Panc1 (cell line): ENCODE results near the gene NUBP2. TPM values are rescaled to one million over a fixed set of nuclear protein-coding genes. Genes with fewer than 3 reads are reported as not detected.

Experiments
- ATAC-seq: fragments of 200-7000 bp; cut with Tn5 transposase; 2 replicates; pipeline ENCODE4 v1.9.1; 2020; ENCODE audit warnings: mild to moderate bottlenecking, moderate library complexity
- BruUV-seq: library from RNA; stranded (reverse); fragments of 400-500 nt; replicated peaks from 2 replicates; lab custom pipeline; 2021; lab: Mats Ljungman, UMichigan
- CTCF ChIA-PET: fragments of 300-600 bp; sonication (Branson Sonifier 250); formaldehyde crosslinking; loops from one replicate; lab custom pipeline; 2022; ENCODE audit warnings: antibody characterized with exemption; lab: Charles Lee
- POLR2A ChIA-PET: fragments of 300-600 bp; sonication (Branson Sonifier 250); formaldehyde crosslinking; loops from one replicate; lab custom pipeline; 2022; ENCODE audit warnings: antibody characterized with exemption; lab: Charles Lee
- DNase-seq: peaks from one replicate; pipeline ENCODE4 v3.0.0-alpha.2; 2010; ENCODE audit warnings: low read depth, low spot score
- H3K27ac ChIP-seq: 2 replicates; pipeline ENCODE4 v1.5.1; 2011; ENCODE audit warnings: mild to moderate bottlenecking, low read length, inconsistent platforms
- H3K27me3 ChIP-seq: fragments of 200-500 bp; sonication (Bioruptor generic); 2 replicates; pipeline ENCODE4 v1.6.0; 2014; ENCODE audit warnings: low read length, inconsistent platforms; ENCODE audit not compliant: control insufficient read depth, insufficient read depth
- H3K36me3 ChIP-seq: fragments of 200-500 bp; sonication (Bioruptor generic); 2 replicates; pipeline ENCODE4 v1.5.1; 2014; ENCODE audit warnings: inconsistent platforms, mild to moderate bottlenecking, low read length, moderate library complexity; ENCODE audit not compliant: control insufficient read depth, insufficient read depth
- H3K4me1 ChIP-seq: 2 replicates; pipeline ENCODE4 v1.5.1; 2011; ENCODE audit warnings: inconsistent platforms, mild to moderate bottlenecking, low read length, moderate library complexity; ENCODE audit not compliant: control insufficient read depth, insufficient read depth
- H3K4me3 ChIP-seq, 2 experiments: 2 replicates each; pipeline ENCODE4 v1.5.1; 2011 to 2012; ENCODE audit warnings: low read depth in 2 of 2, low read length in 2 of 2, mild to moderate bottlenecking in 2 of 2, inconsistent platforms in 1 of 2, moderate library complexity in 1 of 2
- H3K9me3 ChIP-seq: fragments of 200-500 bp; sonication (Bioruptor generic); 2 replicates; pipeline ENCODE4 v1.5.1; 2014; ENCODE audit warnings: low read depth, mild to moderate bottlenecking, inconsistent platforms, low read length, moderate library complexity; ENCODE audit not compliant: control insufficient read depth, insufficient read depth
- POLR2AphosphoS5 ChIP-seq: IDR thresholded peaks from 2 replicates; pipeline ENCODE4 v1.6.1; 2012; ENCODE audit warnings: mild to moderate bottlenecking, low read depth, low read length, moderate library complexity
- SIN3A ChIP-seq: IDR thresholded peaks from 2 replicates; pipeline ENCODE4 v1.6.1; 2012; ENCODE audit warnings: low read depth, mild to moderate bottlenecking, low read length, moderate library complexity, borderline replicate concordance; ENCODE audit not compliant: insufficient read depth
- TCF7L2 ChIP-seq: IDR thresholded peaks from 2 replicates; pipeline ENCODE4 v1.6.1; 2011; ENCODE audit warnings: mild to moderate bottlenecking, low read depth, low read length, inconsistent platforms
- in situ Hi-C: cut with HindIII; loops from 2 replicates; pipeline ENCODE4 v1.10.0; 2016; ENCODE audit warnings: low sequenced_read_pairs, low pct_unique_long_range_greater_than_20kb
- intact Hi-C: fragments of 100-400 bp; cut with micrococcal nuclease; formaldehyde crosslinking; loops from one replicate; pipeline ENCODE4 v1.10.0; 2022; ENCODE audit not compliant: unreplicated experiment
- total RNA-seq: library from RNA; stranded (reverse); gene quantifications from one replicate; pipeline ENCODE4 v1.2.1, GENCODE V29; 2021; ENCODE audit not compliant: unreplicated experiment
- TF ChIP-seq, protein P1 (sequence below): fragments of 450-650 bp; IDR thresholded peaks from 2 replicates; pipeline ENCODE4 v1.5.1; 2017; ENCODE audit warnings: mild to moderate bottlenecking
- TF ChIP-seq, protein P2 (sequence below), 2 experiments: IDR thresholded peaks; 2 replicates each; pipeline ENCODE4 v1.6.1; 2011 to 2012; ENCODE audit warnings: low read depth in 2 of 2, control low read depth in 1 of 2, low read length in 1 of 2, mild to moderate bottlenecking in 1 of 2, moderate library complexity in 1 of 2; ENCODE audit not compliant: insufficient read depth in 1 of 2

Gene NUBP2
- total RNA-seq, 1 experiment from 2014 or later, result 85.8 TPM

DNA sequence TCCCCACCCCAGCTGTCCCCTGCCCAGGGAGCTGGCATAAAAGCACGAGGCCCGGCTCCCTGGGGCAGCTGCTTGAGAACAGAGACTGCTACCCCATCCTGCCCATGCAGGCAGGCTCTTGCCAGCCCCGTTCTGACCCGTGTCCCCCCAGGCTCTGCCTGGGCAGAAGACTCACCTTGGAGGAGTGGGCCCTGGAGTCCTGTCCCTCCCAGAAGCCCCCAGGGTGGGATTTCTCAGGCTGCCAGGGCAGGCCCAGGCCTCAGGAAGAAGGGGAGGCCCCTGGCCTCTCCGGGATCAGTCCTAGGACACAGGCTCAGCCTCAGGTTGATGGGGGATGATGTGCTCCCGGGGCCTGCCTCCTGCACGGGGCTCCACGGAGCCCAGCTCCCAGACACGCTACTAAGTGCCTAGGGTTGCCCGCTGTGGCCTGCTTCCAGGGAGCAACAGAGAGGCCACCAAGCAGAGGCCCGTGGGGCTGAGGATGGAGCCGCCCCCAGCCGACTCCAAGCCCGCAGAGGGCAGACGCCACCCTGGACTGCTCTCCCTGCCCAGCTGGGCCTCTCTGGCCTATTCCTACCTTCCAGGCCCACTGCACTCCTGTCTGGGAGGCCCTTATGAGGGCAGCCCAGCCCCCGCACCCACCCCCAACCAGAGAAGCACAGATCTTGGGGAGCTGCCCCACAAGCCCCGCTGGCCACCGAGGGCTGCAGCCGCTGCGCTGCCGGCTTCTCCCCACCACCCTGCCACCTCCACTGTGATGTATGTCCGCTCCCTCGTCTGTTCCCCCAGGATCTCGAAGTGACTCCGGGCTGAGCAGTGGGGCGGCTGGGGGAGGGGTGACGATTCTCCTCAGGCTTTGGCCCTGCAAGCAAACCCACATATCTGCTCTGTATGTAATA is 13.1 kb upstream of the NUBP2 start:
- DNase-seq (no peak), ATAC-seq (peak; percentile 3)
- TF ChIP-seq POLR2AphosphoS5, result 0 out of 2 replicates have a peak, but pooled peaks have one; percentile 36
- TF ChIP-seq, protein P1, sequence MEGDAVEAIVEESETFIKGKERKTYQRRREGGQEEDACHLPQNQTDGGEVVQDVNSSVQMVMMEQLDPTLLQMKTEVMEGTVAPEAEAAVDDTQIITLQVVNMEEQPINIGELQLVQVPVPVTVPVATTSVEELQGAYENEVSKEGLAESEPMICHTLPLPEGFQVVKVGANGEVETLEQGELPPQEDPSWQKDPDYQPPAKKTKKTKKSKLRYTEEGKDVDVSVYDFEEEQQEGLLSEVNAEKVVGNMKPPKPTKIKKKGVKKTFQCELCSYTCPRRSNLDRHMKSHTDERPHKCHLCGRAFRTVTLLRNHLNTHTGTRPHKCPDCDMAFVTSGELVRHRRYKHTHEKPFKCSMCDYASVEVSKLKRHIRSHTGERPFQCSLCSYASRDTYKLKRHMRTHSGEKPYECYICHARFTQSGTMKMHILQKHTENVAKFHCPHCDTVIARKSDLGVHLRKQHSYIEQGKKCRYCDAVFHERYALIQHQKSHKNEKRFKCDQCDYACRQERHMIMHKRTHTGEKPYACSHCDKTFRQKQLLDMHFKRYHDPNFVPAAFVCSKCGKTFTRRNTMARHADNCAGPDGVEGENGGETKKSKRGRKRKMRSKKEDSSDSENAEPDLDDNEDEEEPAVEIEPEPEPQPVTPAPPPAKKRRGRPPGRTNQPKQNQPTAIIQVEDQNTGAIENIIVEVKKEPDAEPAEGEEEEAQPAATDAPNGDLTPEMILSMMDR, result no peak
- 0 out of 2 replicates have a peak, but pooled peaks have one; percentile 67 for TF ChIP-seq SIN3A
- TF ChIP-seq, protein P2, sequence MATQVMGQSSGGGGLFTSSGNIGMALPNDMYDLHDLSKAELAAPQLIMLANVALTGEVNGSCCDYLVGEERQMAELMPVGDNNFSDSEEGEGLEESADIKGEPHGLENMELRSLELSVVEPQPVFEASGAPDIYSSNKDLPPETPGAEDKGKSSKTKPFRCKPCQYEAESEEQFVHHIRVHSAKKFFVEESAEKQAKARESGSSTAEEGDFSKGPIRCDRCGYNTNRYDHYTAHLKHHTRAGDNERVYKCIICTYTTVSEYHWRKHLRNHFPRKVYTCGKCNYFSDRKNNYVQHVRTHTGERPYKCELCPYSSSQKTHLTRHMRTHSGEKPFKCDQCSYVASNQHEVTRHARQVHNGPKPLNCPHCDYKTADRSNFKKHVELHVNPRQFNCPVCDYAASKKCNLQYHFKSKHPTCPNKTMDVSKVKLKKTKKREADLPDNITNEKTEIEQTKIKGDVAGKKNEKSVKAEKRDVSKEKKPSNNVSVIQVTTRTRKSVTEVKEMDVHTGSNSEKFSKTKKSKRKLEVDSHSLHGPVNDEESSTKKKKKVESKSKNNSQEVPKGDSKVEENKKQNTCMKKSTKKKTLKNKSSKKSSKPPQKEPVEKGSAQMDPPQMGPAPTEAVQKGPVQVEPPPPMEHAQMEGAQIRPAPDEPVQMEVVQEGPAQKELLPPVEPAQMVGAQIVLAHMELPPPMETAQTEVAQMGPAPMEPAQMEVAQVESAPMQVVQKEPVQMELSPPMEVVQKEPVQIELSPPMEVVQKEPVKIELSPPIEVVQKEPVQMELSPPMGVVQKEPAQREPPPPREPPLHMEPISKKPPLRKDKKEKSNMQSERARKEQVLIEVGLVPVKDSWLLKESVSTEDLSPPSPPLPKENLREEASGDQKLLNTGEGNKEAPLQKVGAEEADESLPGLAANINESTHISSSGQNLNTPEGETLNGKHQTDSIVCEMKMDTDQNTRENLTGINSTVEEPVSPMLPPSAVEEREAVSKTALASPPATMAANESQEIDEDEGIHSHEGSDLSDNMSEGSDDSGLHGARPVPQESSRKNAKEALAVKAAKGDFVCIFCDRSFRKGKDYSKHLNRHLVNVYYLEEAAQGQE (IDR thresholded peaks at IDR 0.05; ENCODE audit: insufficient read depth in 1 of 2, low read depth in 2 of 2, low read length in 1 of 2), result no peak
- TF ChIP-seq TCF7L2, result no peak
- Histone ChIP-seq H3K4me1 (peaks cover 22% of the 10 kb centered on the region), H3K27ac (peak overlapping the region; percentile 87), H3K4me3 (peak overlapping the region; percentile 60 to 71), H3K27me3 (no peaks in the 10 kb centered on the region), H3K9me3 (no peaks in the 10 kb centered on the region), H3K36me3 (no peaks in the 10 kb centered on the region; the same call in 1 of the 2 replicates)
- BruUV-seq, result no TSS peak
- intact Hi-C loops, result loop anchor here (10.0 kb wide), 1 partner anchor 1085 kb away; the partner anchor contains the start of genes JMJD8 and STUB1
- POLR2A ChIA-PET, result no interaction called here
- CTCF ChIA-PET, result interaction anchor here (0.5 kb wide), 1 partner anchor 270 kb away, joined by 3 read pairs; no protein-coding TSS in a partner anchor
- in situ Hi-C loops, result no loop called here

DNA sequence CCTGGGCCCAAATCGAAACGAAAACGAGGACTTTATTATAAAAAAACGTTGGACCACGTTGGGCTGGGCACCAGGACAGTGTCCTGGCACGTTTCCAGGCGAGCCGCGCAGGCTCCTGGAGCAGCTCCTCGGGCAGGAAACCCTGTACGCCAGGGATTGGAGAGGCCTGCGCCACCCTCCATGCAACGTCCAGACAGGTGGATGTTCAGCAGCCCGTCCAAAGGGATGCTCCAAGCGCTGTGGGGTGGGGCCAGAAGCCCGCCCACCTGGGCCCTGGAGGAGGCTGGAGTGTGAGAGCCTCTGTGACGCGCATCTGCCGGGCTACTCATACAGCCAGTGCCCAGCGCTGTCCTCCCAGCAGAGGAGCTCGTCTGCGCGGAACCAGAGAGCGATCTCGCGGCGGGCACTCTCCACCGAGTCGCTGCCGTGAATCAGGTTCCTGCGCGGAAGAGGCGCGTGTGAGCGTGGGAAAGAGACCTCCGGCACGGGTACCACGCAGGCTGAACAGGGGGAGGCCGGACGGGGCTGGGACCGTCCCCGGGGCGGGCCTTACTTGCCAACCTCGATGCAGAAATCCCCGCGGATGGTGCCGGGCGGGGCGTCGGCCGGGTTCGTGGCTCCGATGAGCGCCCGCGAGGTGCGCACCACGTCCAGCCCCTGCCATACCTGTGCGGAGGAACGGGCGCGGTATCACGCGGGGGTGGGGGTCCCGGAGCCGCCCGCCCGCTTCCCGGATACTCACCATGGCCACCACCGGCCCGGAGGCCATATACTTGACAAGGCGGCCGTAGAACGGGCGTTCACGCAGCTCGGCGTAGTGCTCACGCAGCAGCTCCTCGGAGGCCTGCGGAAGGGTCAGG is 12.2 kb upstream of the NUBP2 start:
- ATAC-seq, result peak; percentile 50
- peak overlapping the region; percentile 60 to 71 for H3K4me3 ChIP-seq
- intact Hi-C loops, result loop anchor here (10.0 kb wide), 1 partner anchor 1086 kb away; the partner anchor contains the start of genes JMJD8 and STUB1
- no peaks in the 10 kb centered on the region for H3K27me3 ChIP-seq
- DNase-seq, result no peak
- CTCF ChIA-PET, result no interaction called here
- TF ChIP-seq, protein P1, result no peak
- TF ChIP-seq SIN3A (peak; percentile 55), POLR2AphosphoS5 (peak; percentile 74)
- TF ChIP-seq, protein P2 (IDR thresholded peaks at IDR 0.05; ENCODE audit: insufficient read depth in 1 of 2, low read depth in 2 of 2, low read length in 1 of 2), result no peak
- H3K27ac ChIP-seq, result peak overlapping the region; percentile 87
- peaks cover 27% of the 10 kb centered on the region for H3K4me1 ChIP-seq
- POLR2A ChIA-PET, result no interaction called here
- no peaks in the 10 kb centered on the region; the same call in 1 of the 2 replicates for H3K36me3 ChIP-seq
- in situ Hi-C loops, result no loop called here
- TSS peak; percentile 78 for BruUV-seq
- no peaks in the 10 kb centered on the region for H3K9me3 ChIP-seq
